ENCODE results near the gene SMIM1. TPM values are rescaled to one million over a fixed set of nuclear protein-coding genes. Genes with fewer than 3 reads are reported as not detected.
A peak's percentile ranks its signal among the peaks of the same experiment; 100 is the strongest.

SMIM1 gene
- total and polyA plus RNA-seq, 9 of the 15 experiments (the other 6 are each of a cell fraction or from before 2014, with no cell fraction given), result 2.3 to 125 (median 24.3) TPM

DNA sequence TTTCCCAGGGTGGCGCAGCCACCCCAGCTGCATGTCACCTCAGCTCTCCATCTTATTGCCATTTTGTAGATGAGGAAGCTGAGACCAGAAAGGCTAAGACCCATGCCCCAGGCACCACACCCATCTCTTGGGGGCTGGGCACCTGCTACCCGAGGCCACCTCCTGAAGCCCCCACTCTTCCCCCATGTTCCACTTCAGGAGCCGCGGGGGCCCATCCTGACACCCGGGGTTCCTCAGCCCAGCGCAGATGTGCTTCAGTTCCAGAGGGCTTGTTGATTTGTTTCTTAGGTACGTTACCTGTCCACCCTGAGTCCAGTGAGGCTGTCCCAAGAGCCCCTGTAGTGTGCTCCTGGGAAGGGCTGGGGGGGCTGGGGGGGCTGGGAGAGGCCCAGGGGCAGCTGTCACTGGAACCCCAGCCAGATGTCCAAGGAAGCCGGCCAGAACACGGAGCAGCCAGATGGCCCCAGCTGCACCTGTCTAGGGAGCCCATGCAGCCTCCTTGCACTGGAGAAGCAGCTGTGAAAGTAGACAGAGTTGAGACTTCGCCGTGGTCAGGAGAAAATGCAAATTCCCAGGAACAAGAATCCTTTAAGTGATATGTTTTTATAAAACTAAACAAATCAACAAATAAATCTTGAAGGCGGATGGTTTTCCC, 37.4 kb upstream of the SMIM1 start (continued):
- TF ChIP-seq, protein P1, sequence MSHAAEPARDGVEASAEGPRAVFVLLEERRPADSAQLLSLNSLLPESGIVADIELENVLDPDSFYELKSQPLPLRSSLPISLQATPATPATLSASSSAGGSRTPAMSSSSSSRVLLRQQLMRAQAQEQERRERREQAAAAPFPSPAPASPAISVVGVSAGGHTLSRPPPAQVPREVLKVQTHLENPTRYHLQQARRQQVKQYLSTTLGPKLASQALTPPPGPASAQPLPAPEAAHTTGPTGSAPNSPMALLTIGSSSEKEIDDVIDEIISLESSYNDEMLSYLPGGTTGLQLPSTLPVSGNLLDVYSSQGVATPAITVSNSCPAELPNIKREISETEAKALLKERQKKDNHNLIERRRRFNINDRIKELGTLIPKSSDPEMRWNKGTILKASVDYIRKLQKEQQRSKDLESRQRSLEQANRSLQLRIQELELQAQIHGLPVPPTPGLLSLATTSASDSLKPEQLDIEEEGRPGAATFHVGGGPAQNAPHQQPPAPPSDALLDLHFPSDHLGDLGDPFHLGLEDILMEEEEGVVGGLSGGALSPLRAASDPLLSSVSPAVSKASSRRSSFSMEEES (CRISPR knock-in tag; IDR thresholded peaks at IDR 0.05), result no peak
- TF ChIP-seq POLR2H (tag; IDR thresholded peaks at IDR 0.05; ENCODE audit: low read depth), result no peak
- no peak for TF ChIP-seq CHD2 (IDR thresholded peaks at IDR 0.05; ENCODE audit: low read depth, low read length)

- intact Hi-C loops (cut with micrococcal nuclease) (no loop called here), in situ Hi-C loops (cut with MboI) (no loop called here)
- Histone ChIP-seq H3K9me3 (replicated peaks; ENCODE audit: control insufficient read depth, insufficient read depth, low read depth, low read length) (no peaks in the 10 kb centered on the region), H3K27ac (ENCODE audit: extremely low read depth, low read depth, low read length) (no peak overlapping the region), H3K36me3 (ENCODE audit: control insufficient read depth, insufficient read depth, low read length) (peaks cover 52% of the 10 kb centered on the region; the same call in 2 of the 3 replicates), H3K79me2 (ENCODE audit: control insufficient read depth, insufficient read depth, low read length) (no peaks in the 10 kb centered on the region), H3K4me2 (ENCODE audit: insufficient read depth, low read length) (no peak overlapping the region), H3K4me1 (replicated peaks in 1 of 2; ENCODE audit: control insufficient read depth in 2 of 2, insufficient read depth in 2 of 2, low read length in 2 of 2) (peaks cover 0 to 43% of the 10 kb centered on the region in 2 experiments; a peak in 2 of 5 replicates), H4K20me1 (replicated peaks; ENCODE audit: control insufficient read depth, insufficient read depth, low read length) (no peaks in the 10 kb centered on the region; the same call in 1 of the 2 replicates), H3K9me1 (ENCODE audit: control insufficient read depth, insufficient read depth, low read length) (peaks cover 5% of the 10 kb centered on the region), H2AFZ (ENCODE audit: low read depth, low read length) (no peak overlapping the region), H3K9ac (ENCODE audit: insufficient read depth in 1 of 2, low read depth in 2 of 2, low read length in 2 of 2) (0 out of 4 replicates have a peak overlapping the region, but pooled peaks of 1 of the 2 experiments have one; percentile 49), H3K4me3 (no peak overlapping the region), H3K27me3 (ENCODE audit: control insufficient read depth in 2 of 2, insufficient read depth in 2 of 2, low read length in 2 of 2) (peaks cover 0 to 4% of the 10 kb centered on the region in 2 experiments; a peak in 1 of 5 replicates)
- FAIRE-seq (no peak), ATAC-seq (no peak), DNase-seq (ENCODE audit: extremely low read depth in 1 of 4, low spot score in 3 of 4) (no peak)
- TF ChIP-seq, protein P2, sequence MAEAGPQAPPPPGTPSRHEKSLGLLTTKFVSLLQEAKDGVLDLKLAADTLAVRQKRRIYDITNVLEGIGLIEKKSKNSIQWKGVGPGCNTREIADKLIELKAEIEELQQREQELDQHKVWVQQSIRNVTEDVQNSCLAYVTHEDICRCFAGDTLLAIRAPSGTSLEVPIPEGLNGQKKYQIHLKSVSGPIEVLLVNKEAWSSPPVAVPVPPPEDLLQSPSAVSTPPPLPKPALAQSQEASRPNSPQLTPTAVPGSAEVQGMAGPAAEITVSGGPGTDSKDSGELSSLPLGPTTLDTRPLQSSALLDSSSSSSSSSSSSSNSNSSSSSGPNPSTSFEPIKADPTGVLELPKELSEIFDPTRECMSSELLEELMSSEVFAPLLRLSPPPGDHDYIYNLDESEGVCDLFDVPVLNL (CRISPR knock-in tag; IDR thresholded peaks at IDR 0.05; ENCODE audit: low read depth), result no peak
- TF ChIP-seq NFIC (IDR thresholded peaks at IDR 0.05), result peak; percentile 50
- no TSS peak for BruUV-seq (replicated peaks)
- ChIA-PET CTCF (ENCODE audit: low intra/inter-chr PET ratio) (no interaction called here), POLR2A (interaction anchor here (0.7 to 1.2 kb wide), 3 partner anchors 9 to 38 kb away, joined by 3 to 5 read pairs (median 5); no protein-coding TSS in a partner anchor)
- 60% methylated on average over 13 of the region's 13 CpGs for WGBS (ENCODE audit: insufficient coverage, low coverage, missing lambda C conversion rate)
These were observed 36.9 kb upstream of the SMIM1 start for GRCh38 chr1:3735688-3736087.
